SJCRH30 (cell line): ENCODE measurements around the gene KHDC1. TPM values are rescaled to one million over a fixed set of nuclear protein-coding genes. Genes with fewer than 3 reads are reported as not detected.
"Not testable (repeated sequence)": the region's sequence is repeated elsewhere in the genome, so short reads cannot be mapped to it uniquely, and the experiment has no call there.

Source experiments
- DNase-seq, 2 experiments: peaks; one replicate each; pipeline ENCODE4 v3.0.0-alpha.2; 2015 to 2020
- H3K27ac ChIP-seq: fragments of 250-450 bp; sonication (Bioruptor Pico); 2 replicates; pipeline ENCODE4 v1.5.1; 2020; ENCODE audit warnings: mild to moderate bottlenecking, moderate library complexity
- H3K27me3 ChIP-seq: fragments of 250-450 bp; sonication (Bioruptor Pico); 2 replicates; pipeline ENCODE4 v1.5.1; 2020; ENCODE audit warnings: mild to moderate bottlenecking, moderate library complexity
- H3K36me3 ChIP-seq: fragments of 250-450 bp; sonication (Bioruptor Pico); 2 replicates; pipeline ENCODE4 v1.5.1; 2020; ENCODE audit warnings: mild to moderate bottlenecking, moderate library complexity
- H3K4me1 ChIP-seq: fragments of 250-450 bp; sonication (Bioruptor Pico); 2 replicates; pipeline ENCODE4 v1.5.1; 2020; ENCODE audit warnings: mild to moderate bottlenecking, moderate library complexity
- H3K4me3 ChIP-seq: fragments of 250-450 bp; sonication (Bioruptor Pico); 2 replicates; pipeline ENCODE4 v1.5.1; 2020; ENCODE audit warnings: mild to moderate bottlenecking, moderate library complexity
- H3K9me3 ChIP-seq: fragments of 250-450 bp; sonication (Bioruptor Pico); replicated peaks from 2 replicates; pipeline ENCODE4 v1.5.1; 2020; ENCODE audit warnings: mild to moderate bottlenecking, moderate library complexity
- total RNA-seq: library from RNA; depleted of rRNA; stranded (reverse); fragments of >200 nt; shearing (Covaris generic); gene quantifications from 2 replicates; pipeline ENCODE4 v1.2.3, GENCODE V29; 2014

KHDC1 gene
- total RNA-seq, 1 experiment from 2014 or later: not detected

DNA sequence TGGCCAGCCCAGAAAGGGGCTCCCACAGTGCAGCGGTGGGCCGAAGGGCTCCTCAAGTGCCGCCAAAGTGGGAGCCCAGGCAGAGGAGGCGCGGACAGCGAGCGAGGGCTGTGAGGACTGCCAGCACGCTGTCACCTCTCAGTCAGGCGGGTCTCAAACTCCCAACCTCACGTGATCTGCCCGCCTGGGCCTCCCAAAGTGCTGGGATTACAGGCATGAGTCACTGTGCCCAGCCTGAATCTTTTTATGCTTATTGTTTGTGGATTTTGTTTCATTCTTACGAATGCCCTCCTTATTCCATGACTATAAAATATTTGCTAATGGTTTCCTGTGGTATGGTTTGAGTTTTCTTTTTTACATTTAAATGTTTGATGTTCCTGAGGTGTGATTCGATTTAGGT lies 6.3 kb upstream of the KHDC1 start:
- H3K9me3 ChIP-seq, DNase-seq, H3K4me1 ChIP-seq, H3K4me3 ChIP-seq, H3K36me3 ChIP-seq, H3K27ac ChIP-seq, H3K27me3 ChIP-seq: not testable (repeated sequence)

DNA sequence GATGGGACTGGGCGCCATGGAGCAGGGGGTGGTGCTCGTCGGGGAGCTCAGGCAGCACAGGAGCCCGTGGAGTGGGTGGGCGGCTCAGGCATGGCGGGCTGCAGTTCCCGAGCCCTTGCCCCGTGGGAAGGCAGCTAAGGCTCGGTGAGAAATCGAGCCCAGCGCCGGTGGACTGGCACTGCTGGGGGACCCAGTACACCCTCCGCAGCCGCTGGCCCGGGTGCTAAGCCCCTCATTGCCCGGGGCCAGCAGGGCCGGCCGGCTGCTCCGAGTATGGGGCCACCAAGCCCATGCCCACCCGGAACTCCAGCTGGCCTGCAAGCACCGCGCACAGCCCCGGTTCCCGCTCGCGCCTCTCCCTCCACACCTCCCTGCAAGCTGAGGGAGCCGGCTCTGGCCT lies 5.9 kb upstream of the KHDC1 start:
- not testable (repeated sequence) for H3K27ac ChIP-seq, DNase-seq, H3K36me3 ChIP-seq, H3K9me3 ChIP-seq, H3K27me3 ChIP-seq, H3K4me1 ChIP-seq, H3K4me3 ChIP-seq

DNA sequence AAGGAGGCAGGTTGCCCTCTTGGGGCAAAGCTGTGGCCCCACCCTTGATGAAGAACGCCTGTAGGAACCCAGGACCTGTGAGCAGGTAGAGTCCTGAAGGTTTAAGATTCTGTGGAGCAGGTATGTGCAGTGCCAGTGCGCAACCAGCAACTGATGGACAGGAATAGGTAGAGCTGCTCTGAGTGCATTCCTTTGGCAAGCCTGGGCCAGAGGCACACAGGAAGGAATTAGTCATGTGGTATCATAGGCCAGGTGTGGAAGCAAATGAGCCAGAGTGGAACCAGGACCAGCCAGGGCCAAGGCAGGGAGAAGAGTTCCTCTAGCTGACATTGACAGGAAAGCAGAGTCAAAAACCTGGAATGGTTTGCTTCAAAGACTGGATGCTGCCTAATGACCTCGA lies 1.4 kb upstream of the KHDC1 start:
- Histone ChIP-seq H3K27me3 (no peaks in the 10 kb centered on the region), H3K4me3 (no peak overlapping the region), H3K27ac (no peak overlapping the region), H3K9me3 (no peaks in the 10 kb centered on the region), H3K4me1 (no peaks in the 10 kb centered on the region), H3K36me3 (no peaks in the 10 kb centered on the region)
- no peak for DNase-seq

DNA sequence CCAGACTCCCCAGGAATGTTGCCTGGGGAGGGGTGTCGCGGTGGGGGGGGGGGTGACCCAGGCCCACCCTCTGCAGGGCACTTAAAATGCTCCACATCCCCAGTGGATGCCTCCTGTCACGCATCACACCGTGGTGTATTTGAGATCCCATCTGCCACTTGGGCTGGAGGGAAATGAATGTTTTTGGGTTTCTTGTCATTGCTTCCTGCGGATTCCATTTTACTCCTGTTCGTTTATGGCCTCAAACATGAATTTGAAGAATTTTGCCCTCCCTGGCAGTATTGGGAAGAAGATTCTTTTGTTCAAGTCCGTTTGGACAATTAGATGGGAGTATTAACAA lies 544 bp upstream of the KHDC1 start:
- Histone ChIP-seq H3K36me3 (no peaks in the 10 kb centered on the region), H3K27me3 (no peaks in the 10 kb centered on the region), H3K27ac (no peak overlapping the region), H3K9me3 (no peaks in the 10 kb centered on the region), H3K4me1 (no peaks in the 10 kb centered on the region), H3K4me3 (peak overlapping the region; percentile 57)
- DNase-seq: peak in 1 of 2 experiments; percentile 4

DNA sequence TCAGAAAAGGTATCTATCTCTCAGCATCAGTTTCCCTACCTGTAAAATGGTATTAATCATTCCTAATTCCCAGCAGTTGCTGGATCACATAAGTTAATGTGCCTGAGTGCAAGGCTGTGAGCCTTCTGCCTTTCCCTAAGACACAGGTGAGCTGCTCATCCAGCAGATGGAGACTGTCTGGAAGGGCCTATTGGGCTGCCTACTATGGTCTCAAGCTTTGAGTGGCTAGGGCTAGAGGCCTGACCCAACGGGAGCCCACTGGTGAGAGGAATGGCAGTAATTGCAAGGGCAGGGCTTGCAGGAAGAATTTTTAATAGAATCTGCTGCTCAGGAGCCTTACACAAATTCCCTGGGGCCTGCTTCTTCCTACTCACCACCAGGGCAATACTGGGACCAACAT lies 4.3 kb downstream of the KHDC1 start:
- Histone ChIP-seq H3K27me3 (no peaks in the 10 kb centered on the region), H3K36me3 (no peaks in the 10 kb centered on the region), H3K4me3 (no peak overlapping the region), H3K27ac (no peak overlapping the region), H3K9me3 (no peaks in the 10 kb centered on the region), H3K4me1 (no peaks in the 10 kb centered on the region)
- no peak for DNase-seq

DNA sequence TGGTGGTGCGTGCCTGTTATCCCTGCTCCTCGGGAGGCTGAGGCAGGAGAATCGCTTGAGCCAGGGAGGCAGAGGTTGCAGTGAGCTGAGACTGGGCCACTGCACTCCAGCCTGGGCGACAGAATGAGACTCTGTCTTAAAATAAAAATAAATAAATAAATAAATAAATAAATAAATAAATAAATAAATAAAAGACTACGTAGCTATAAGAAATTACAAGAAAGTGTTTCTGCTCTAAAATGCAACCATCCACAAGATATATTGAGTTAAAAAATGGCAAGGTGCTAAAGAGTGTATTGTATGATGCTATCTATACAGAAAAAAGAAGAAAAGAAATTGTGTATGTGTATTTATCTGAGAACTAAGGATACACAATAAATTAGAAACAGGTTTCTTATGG lies 8.7 kb downstream of the KHDC1 start:
- not testable (repeated sequence) for H3K4me1 ChIP-seq, DNase-seq

DNA sequence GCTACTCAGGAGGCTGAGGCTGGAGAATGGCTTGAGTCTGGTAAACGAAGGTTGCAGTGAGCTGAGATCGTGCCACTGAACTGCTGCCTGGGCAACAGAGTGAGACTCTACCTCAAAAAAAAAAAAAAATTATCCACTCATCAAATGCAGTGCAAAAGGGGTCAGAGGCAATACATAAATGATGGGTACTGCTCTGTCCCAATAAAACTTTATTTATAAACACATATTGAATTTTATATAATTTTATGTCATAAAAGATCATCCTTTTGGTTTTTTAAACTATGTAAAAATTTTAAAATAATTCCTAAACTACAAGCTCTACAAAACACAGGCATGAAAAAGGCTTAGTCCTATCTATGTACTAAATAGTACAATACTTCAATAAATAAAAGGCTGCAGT lies 10.3 kb downstream of the KHDC1 start:
- no peaks in the 10 kb centered on the region for H3K4me1 ChIP-seq
- H3K4me3 ChIP-seq: no peak overlapping the region
- H3K36me3 ChIP-seq: no peaks in the 10 kb centered on the region
- no peaks in the 10 kb centered on the region for H3K27me3 ChIP-seq
- H3K27ac ChIP-seq: no peak overlapping the region
- DNase-seq: no peak
- no peaks in the 10 kb centered on the region for H3K9me3 ChIP-seq

More for the DNA sequence above, 8.7 kb downstream of the KHDC1 start:
- not testable (repeated sequence) for H3K27ac ChIP-seq, H3K36me3 ChIP-seq, H3K9me3 ChIP-seq, H3K27me3 ChIP-seq, H3K4me3 ChIP-seq

DNA sequence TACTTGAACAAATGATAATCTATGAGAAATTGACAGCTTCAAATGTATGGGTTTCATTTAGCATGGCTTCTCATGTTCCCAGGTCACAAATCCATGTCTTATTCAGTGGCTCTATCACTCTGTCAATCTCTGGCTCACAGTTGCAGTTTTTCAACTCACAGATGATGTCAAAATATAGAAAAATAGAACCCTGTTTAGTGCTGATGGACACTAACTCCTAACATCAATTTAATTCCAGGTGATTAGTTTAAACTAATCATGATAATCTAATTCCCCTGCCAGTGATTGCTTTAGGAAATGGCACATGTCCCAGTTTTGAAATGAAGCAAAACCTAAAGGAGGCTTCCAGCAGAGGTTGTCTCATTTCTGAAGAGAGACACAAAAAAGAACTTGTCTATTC lies 13.0 kb downstream of the KHDC1 start:
- Histone ChIP-seq H3K27me3 (no peaks in the 10 kb centered on the region; the same call in 1 of the 2 replicates), H3K4me1 (no peaks in the 10 kb centered on the region), H3K36me3 (no peaks in the 10 kb centered on the region), H3K9me3 (no peaks in the 10 kb centered on the region), H3K27ac (no peak overlapping the region), H3K4me3 (no peak overlapping the region)
- no peak for DNase-seq

DNA sequence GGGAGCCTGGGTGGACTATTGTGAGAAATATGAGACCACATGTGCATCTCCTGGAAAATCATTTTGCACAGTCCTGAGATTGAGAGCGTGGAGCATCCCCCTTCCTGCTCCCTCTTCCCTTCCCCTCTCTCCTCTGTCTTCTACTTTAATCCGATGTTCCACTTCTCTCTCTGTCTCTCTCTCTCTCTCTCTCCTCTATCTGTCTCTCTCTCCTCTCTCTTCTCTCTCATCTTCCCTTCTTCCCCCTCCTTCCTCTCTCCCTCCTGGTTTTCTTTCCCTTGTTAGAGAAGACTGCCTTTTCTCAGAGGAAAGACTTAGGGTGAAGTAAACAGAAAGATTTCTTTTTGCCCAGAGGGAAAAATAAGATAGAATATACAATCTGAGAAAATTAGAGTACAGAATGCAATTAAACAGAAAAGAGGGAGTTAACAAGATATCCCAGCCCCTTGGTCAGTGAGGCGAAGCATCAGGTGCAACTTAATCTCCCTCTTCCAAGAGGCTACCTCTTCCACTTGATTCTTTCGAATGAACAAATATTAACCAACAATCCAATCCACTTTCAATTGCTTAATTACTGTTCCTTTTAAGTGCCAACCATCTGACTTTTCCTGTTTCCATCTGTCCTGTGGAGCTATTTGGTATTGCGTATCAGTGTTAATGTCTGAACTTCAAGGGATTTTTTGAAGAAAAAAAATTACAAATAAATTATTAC lies 14.6 kb downstream of the KHDC1 start:
- Histone ChIP-seq H3K9me3 (no peaks in the 10 kb centered on the region), H3K4me1 (no peaks in the 10 kb centered on the region), H3K27me3 (no peaks in the 10 kb centered on the region; the same call in 1 of the 2 replicates), H3K4me3 (no peak overlapping the region), H3K36me3 (no peaks in the 10 kb centered on the region), H3K27ac (no peak overlapping the region)
- no peak for DNase-seq

DNA sequence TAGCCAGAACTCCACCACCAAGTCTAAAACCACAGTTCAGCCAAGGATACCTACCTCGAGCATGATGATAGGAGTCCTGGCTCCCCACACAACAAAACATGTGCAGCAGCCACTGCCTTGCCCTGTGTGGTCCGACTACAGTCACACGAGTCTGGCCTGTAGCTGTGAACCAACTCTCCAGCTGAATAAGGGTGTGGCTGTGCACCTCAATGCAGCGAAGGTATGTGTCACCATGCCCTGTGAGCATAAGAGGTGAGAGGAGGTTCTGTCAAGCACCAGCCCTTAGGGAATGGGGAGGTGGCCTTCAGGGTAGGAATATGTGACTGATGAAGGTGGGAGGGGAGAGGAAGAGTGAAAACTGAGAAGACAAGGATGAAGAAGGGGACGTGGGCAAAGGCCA lies 21.0 kb downstream of the KHDC1 start:
- H3K36me3 ChIP-seq: no peaks in the 10 kb centered on the region
- no peak overlapping the region for H3K4me3 ChIP-seq

DNA sequence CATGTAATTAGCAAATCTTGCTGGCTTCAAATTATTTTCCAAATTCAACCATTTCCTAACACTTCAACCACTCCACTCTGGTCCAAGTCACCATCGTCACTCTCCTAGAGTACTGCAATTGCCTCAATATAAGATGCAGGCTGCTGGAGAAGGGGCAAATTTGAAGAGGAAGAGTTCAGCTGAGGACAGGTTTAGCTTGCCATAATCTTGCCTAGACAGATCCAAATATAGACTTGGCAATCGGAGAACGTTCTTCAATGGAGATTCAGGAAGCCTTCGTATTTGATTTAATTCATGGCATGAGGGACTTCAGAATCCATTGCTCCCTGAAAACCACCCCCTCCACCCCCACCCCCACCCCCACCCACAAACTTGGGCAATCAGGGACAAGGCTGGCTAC lies 22.3 kb downstream of the KHDC1 start:
- Histone ChIP-seq H3K9me3 (no peaks in the 10 kb centered on the region), H3K27me3 (no peaks in the 10 kb centered on the region; the same call in 1 of the 2 replicates)
- no peak for DNase-seq

More for the DNA sequence above, 21.0 kb downstream of the KHDC1 start:
- no peaks in the 10 kb centered on the region; the same call in 1 of the 2 replicates for H3K27me3 ChIP-seq
- DNase-seq: no peak
- H3K4me1 ChIP-seq: no peaks in the 10 kb centered on the region
- no peak overlapping the region for H3K27ac ChIP-seq
- no peaks in the 10 kb centered on the region for H3K9me3 ChIP-seq

DNA sequence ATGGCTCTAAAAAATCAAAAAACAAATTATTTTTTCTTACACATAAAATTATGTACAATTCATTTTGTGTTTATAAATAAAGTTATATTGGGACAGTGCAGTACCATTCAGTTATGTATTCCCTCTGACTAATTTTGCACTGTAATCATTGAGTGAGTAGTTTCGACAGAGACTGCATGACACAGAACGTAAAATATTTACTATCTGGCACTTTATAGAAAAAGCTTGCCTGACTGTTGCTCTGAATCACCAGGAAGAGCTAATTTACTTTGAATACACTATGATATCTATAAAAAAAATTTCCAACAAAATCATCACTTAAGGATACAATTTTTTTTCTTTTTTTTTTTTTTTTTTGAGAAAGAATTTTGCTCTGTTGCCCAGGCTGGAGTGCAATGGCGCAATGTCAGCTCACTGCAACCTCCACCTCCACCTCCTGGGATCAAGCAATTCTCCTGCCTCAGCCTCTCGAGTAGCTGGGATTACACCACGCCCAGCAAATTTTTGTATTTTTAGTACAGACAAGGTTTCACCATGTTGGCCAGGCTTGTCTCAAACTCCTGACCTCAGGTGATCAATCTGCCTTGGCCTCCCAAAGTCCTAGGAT lies 26.7 kb downstream of the KHDC1 start:
- no peaks in the 10 kb centered on the region for H3K9me3 ChIP-seq
- no peak for DNase-seq
- H3K27me3 ChIP-seq: no peaks in the 10 kb centered on the region
- H3K27ac ChIP-seq: no peak overlapping the region
- no peak overlapping the region for H3K4me3 ChIP-seq
- H3K36me3 ChIP-seq: no peaks in the 10 kb centered on the region
- no peaks in the 10 kb centered on the region for H3K4me1 ChIP-seq

More for the DNA sequence above, 22.3 kb downstream of the KHDC1 start:
- Histone ChIP-seq H3K27ac (no peak overlapping the region), H3K4me3 (no peak overlapping the region), H3K4me1 (no peaks in the 10 kb centered on the region), H3K36me3 (no peaks in the 10 kb centered on the region)

DNA sequence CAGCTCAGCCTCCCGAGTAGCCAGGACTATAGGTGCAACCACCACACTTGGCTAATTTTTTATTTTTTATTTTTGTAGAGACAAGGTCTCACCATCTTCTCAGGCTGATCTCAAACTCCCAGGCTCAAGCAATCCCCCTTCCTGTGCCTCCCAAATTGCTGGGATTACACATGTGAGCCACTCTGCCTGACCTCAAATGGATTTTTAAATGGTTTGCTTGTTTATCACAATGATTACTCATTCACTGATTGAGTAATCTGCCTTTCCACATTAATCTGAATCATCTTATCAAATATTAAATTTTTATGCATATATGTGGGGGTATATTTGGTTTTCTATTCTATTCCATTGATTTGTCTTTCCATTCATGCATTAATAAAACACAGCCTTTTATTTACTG lies 28.3 kb downstream of the KHDC1 start:
- Histone ChIP-seq H3K27ac (no peak overlapping the region), H3K9me3 (no peaks in the 10 kb centered on the region), H3K36me3 (no peaks in the 10 kb centered on the region), H3K4me3 (no peak overlapping the region), H3K4me1 (no peaks in the 10 kb centered on the region), H3K27me3 (no peaks in the 10 kb centered on the region)
- DNase-seq: no peak

DNA sequence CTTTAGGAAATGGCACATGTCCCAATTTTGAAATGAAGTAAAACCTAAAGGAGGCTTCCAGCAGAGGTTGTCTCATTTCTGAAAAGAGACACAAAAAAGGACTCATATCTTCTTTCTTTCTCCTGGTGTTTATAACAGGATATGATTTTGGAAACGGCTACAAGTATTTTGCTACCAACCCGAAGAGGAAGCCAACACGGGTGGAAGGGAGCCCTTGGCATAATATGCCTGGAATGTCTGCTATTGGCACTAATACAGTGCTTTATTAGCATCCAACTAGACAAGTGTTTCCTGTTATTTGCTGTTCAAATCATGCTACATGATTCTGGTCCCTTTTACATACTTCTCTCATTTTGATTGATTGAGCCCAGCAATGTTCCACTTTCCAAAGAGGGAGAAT lies 29.0 kb downstream of the KHDC1 start:
- not testable (repeated sequence) for DNase-seq

DNA sequence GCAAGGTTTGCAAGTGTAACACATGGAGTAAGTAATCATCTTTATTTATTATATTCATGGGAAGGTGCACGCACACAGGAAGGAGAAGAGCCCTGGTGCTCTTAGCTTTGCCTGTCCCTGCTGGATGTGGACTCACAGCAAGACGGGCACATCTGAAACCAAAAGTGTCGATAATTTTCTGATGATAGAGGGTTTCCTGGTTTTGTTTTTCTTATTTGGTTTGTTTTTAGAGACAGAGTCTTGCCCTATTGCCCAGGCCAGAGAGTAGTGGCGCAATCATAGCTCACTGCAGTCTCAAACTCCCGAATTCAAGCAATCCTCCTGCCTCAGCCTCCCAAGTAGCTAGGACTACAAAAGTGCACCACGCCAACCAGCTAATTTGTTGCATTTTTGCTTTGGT lies 29.9 kb downstream of the KHDC1 start:
- Histone ChIP-seq H3K27ac (no peak overlapping the region), H3K4me1 (no peaks in the 10 kb centered on the region), H3K27me3 (no peaks in the 10 kb centered on the region), H3K4me3 (no peak overlapping the region), H3K36me3 (no peaks in the 10 kb centered on the region), H3K9me3 (no peaks in the 10 kb centered on the region)
- no peak for DNase-seq

More for the DNA sequence above, 29.0 kb downstream of the KHDC1 start:
- H3K27me3 ChIP-seq, H3K36me3 ChIP-seq, H3K4me3 ChIP-seq, H3K9me3 ChIP-seq, H3K27ac ChIP-seq, H3K4me1 ChIP-seq: not testable (repeated sequence)

DNA sequence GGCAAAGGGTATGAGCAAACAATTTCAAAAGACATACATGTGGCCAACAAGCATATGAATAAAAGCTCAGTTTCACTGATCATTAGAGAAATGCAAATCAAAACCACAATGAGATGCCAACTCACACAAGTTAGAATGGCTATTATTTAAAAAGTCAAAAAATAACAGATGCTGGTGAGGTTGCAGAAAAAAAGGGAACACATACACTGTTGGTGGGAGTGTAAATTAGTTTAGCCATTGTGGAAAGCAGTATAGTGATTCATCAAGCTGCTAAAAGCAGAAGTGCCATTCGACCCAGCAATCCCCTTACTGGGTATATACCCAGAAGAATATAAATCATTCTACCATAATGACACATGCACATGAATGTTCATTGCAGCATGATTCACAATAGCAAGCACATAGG lies 31.0 kb downstream of the KHDC1 start:
- no peak for DNase-seq
- Histone ChIP-seq H3K36me3 (no peaks in the 10 kb centered on the region), H3K4me3 (no peak overlapping the region), H3K9me3 (no peaks in the 10 kb centered on the region), H3K27ac (no peak overlapping the region), H3K4me1 (no peaks in the 10 kb centered on the region), H3K27me3 (no peaks in the 10 kb centered on the region)
